ENCODE measurements around the gene NPEPL1.
"Not testable (repeated sequence)": the region's sequence is repeated elsewhere in the genome, so short reads cannot be mapped to it uniquely, and the experiment has no call there.

Gene NPEPL1

DNA sequence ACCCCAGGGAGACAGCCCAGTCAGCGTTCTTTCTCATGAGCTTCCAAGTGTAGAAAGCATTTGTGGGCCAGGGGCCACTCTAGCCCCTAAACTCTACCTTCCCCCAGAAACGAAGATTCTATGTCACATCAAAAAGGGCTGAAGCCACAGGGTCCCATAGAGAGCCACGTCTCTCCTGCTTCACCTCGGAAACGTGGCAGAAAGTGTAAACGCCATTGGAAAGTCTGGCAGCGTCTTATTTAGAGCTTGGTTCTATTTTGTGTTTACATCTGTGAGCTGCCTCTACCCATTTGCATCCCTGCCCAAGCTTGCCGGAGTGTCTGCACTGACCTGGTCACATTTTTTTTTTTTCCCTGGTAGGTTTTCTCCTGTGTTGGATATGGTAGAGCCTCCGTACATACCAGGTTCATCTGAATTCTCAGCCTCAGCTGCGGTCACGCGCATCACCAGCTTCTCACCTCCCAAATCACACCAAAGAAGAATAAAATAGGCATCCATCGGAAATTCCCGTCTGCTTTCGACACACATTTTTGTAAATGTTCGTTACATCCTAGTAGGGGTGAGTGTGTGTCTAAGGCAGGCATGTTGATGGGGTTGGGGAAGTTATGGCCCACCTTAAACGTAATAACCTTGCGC, 62.6 kb downstream of the NPEPL1 start:
- Histone ChIP-seq H3K4ac (ENCODE audit: low read depth in 1 of 2, low read length in 2 of 2) (no peak overlapping the region), H2BK15ac (ENCODE audit: low read depth, poor library complexity, severe bottlenecking) (no peak overlapping the region), H2BK5ac (ENCODE audit: low read depth, low read length, poor library complexity, severe bottlenecking) (no peak overlapping the region), H3K4me3 (ENCODE audit: insufficient read depth in 1 of 2, low read depth in 1 of 2, low read length in 2 of 2) (no peak overlapping the region), H2AFZ (ENCODE audit: low read depth, low read length) (no peak overlapping the region), H3K4me1 (ENCODE audit: control insufficient read depth, insufficient read depth, low read depth, low read length) (no peaks in the 10 kb centered on the region), H3K27ac (ENCODE audit: low read length, poor library complexity, severe bottlenecking) (no peak overlapping the region), H3K23ac (ENCODE audit: low read length in 2 of 2) (no peak overlapping the region), H2BK120ac (ENCODE audit: low read depth, low read length) (no peak overlapping the region), H3K9me3 (ENCODE audit: control insufficient read depth, low read length) (no peaks in the 10 kb centered on the region), H4K8ac (ENCODE audit: low read length) (peak overlapping the region; percentile 51), H3K9ac (ENCODE audit: low read length) (no peak overlapping the region), H3K27me3 (ENCODE audit: control insufficient read depth in 1 of 2, insufficient read depth in 1 of 2, low read length in 2 of 2) (peaks cover 17 to 43% of the 10 kb centered on the region in 2 experiments), H2BK12ac (ENCODE audit: low read length in 2 of 2) (no peak overlapping the region), H3K36me3 (ENCODE audit: control insufficient read depth in 1 of 2, insufficient read depth in 2 of 2, low read depth in 1 of 2, low read length in 2 of 2) (no peaks in the 10 kb centered on the region), H3K18ac (ENCODE audit: low read depth in 1 of 2, low read length in 2 of 2) (no peak overlapping the region), H3K14ac (ENCODE audit: low read length in 2 of 2) (no peak overlapping the region), H4K91ac (ENCODE audit: low read length) (no peak overlapping the region), H3K4me2 (ENCODE audit: low read length, poor library complexity, severe bottlenecking) (no peak overlapping the region), H2AK5ac (ENCODE audit: low read length, severe bottlenecking) (no peak overlapping the region), H3K79me1 (replicated peaks; ENCODE audit: low read length, poor library complexity, severe bottlenecking) (no peaks in the 10 kb centered on the region)
- WGBS = 90% methylated on average over 17 of the region's 18 CpGs
- DNase-seq = no peak

GRCh38 chr20:58755766-58756449, 63.3 kb downstream of the NPEPL1 start:
- no peaks in the 10 kb centered on the region for H3K4me1 ChIP-seq (ENCODE audit: control insufficient read depth, insufficient read depth, low read depth, low read length)
- no peak overlapping the region for H3K14ac ChIP-seq (ENCODE audit: low read length in 2 of 2)
- no peak overlapping the region for H2AFZ ChIP-seq (ENCODE audit: low read depth, low read length)
- H3K9ac ChIP-seq (ENCODE audit: low read length) = no peak overlapping the region
- DNase-seq = no peak
- H3K4me3 ChIP-seq (ENCODE audit: insufficient read depth in 1 of 2, low read depth in 1 of 2, low read length in 2 of 2) = no peak overlapping the region
- H2BK12ac ChIP-seq (ENCODE audit: low read length in 2 of 2) = no peak overlapping the region
- peak overlapping the region in 1 of 2 experiments; percentile 15 for H3K23ac ChIP-seq (ENCODE audit: low read length in 2 of 2)
- H2AK5ac ChIP-seq (ENCODE audit: low read length, severe bottlenecking) = no peak overlapping the region
- no peaks in the 10 kb centered on the region for H3K79me1 ChIP-seq (replicated peaks; ENCODE audit: low read length, poor library complexity, severe bottlenecking)
- H4K91ac ChIP-seq (ENCODE audit: low read length) = no peak overlapping the region
- H2BK15ac ChIP-seq (ENCODE audit: low read depth, poor library complexity, severe bottlenecking) = no peak overlapping the region
- H3K36me3 ChIP-seq (ENCODE audit: control insufficient read depth in 1 of 2, insufficient read depth in 2 of 2, low read depth in 1 of 2, low read length in 2 of 2) = no peaks in the 10 kb centered on the region
- no peak overlapping the region for H2BK120ac ChIP-seq (ENCODE audit: low read depth, low read length)
- H3K27ac ChIP-seq (ENCODE audit: low read length, poor library complexity, severe bottlenecking) = no peak overlapping the region
- H3K9me3 ChIP-seq (ENCODE audit: control insufficient read depth, low read length) = no peaks in the 10 kb centered on the region
- H3K27me3 ChIP-seq (ENCODE audit: control insufficient read depth in 1 of 2, insufficient read depth in 1 of 2, low read length in 2 of 2) = peaks cover 17 to 38% of the 10 kb centered on the region in 2 experiments
- no peak overlapping the region for H3K4me2 ChIP-seq (ENCODE audit: low read length, poor library complexity, severe bottlenecking)
- no peak overlapping the region for H4K8ac ChIP-seq (ENCODE audit: low read length)
- no peak overlapping the region for H3K4ac ChIP-seq (ENCODE audit: low read depth in 1 of 2, low read length in 2 of 2)
- WGBS = 82% methylated on average over 28 of the region's 28 CpGs
- no peak overlapping the region for H3K18ac ChIP-seq (ENCODE audit: low read depth in 1 of 2, low read length in 2 of 2)
- no peak overlapping the region for H2BK5ac ChIP-seq (ENCODE audit: low read depth, low read length, poor library complexity, severe bottlenecking)

DNA sequence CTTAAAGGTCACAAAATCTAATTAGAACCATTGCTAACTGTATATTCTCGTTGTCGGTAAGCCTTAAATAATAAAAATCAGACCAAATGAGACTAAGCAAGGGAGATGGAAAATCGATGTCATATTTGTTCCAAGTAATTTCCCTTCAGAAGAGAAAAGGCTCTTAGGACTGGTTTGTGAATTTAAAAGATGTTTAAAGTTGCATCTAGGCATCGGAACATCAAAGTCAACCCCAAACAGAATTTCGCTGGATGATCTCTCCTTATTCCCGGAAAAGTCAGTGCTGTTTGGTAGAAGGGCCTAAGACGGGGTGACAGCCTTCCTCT, 63.8 kb downstream of the NPEPL1 start:
- Histone ChIP-seq H2BK15ac (ENCODE audit: low read depth, poor library complexity, severe bottlenecking) (no peak overlapping the region), H3K14ac (ENCODE audit: low read length in 2 of 2) (no peak overlapping the region), H2BK5ac (ENCODE audit: low read depth, low read length, poor library complexity, severe bottlenecking) (no peak overlapping the region), H2AK5ac (ENCODE audit: low read length, severe bottlenecking) (no peak overlapping the region), H2AFZ (ENCODE audit: low read depth, low read length) (no peak overlapping the region), H3K27me3 (ENCODE audit: control insufficient read depth in 1 of 2, insufficient read depth in 1 of 2, low read length in 2 of 2) (peaks cover 17 to 33% of the 10 kb centered on the region in 2 experiments), H2BK12ac (ENCODE audit: low read length in 2 of 2) (no peak overlapping the region), H3K4me1 (ENCODE audit: control insufficient read depth, insufficient read depth, low read depth, low read length) (no peaks in the 10 kb centered on the region), H4K8ac (ENCODE audit: low read length) (no peak overlapping the region), H3K79me1 (replicated peaks; ENCODE audit: low read length, poor library complexity, severe bottlenecking) (no peaks in the 10 kb centered on the region), H2BK120ac (ENCODE audit: low read depth, low read length) (no peak overlapping the region), H3K9me3 (ENCODE audit: control insufficient read depth, low read length) (no peaks in the 10 kb centered on the region), H3K4me2 (ENCODE audit: low read length, poor library complexity, severe bottlenecking) (no peak overlapping the region), H3K9ac (ENCODE audit: low read length) (no peak overlapping the region), H3K27ac (ENCODE audit: low read length, poor library complexity, severe bottlenecking) (no peak overlapping the region), H4K91ac (ENCODE audit: low read length) (no peak overlapping the region), H3K36me3 (ENCODE audit: control insufficient read depth in 1 of 2, insufficient read depth in 2 of 2, low read depth in 1 of 2, low read length in 2 of 2) (no peaks in the 10 kb centered on the region), H3K18ac (ENCODE audit: low read depth in 1 of 2, low read length in 2 of 2) (no peak overlapping the region), H3K4me3 (ENCODE audit: insufficient read depth in 1 of 2, low read depth in 1 of 2, low read length in 2 of 2) (no peak overlapping the region), H3K23ac (ENCODE audit: low read length in 2 of 2) (no peak overlapping the region), H3K4ac (ENCODE audit: low read depth in 1 of 2, low read length in 2 of 2) (no peak overlapping the region)
- WGBS = 92% methylated on average over 7 of the region's 7 CpGs
- DNase-seq = no peak

- not testable (repeated sequence) for H2BK5ac ChIP-seq (ENCODE audit: low read depth, low read length, poor library complexity, severe bottlenecking); H3K27ac ChIP-seq (ENCODE audit: low read length, poor library complexity, severe bottlenecking); H3K4ac ChIP-seq (ENCODE audit: low read depth in 1 of 2, low read length in 2 of 2); H4K8ac ChIP-seq (ENCODE audit: low read length); H3K4me3 ChIP-seq (ENCODE audit: insufficient read depth in 1 of 2, low read depth in 1 of 2, low read length in 2 of 2); H3K14ac ChIP-seq (ENCODE audit: low read length in 2 of 2); H3K79me1 ChIP-seq (replicated peaks; ENCODE audit: low read length, poor library complexity, severe bottlenecking); H4K91ac ChIP-seq (ENCODE audit: low read length); H2BK12ac ChIP-seq (ENCODE audit: low read length in 2 of 2); DNase-seq; H2AFZ ChIP-seq (ENCODE audit: low read depth, low read length); H2AK5ac ChIP-seq (ENCODE audit: low read length, severe bottlenecking); H2BK15ac ChIP-seq (ENCODE audit: low read depth, poor library complexity, severe bottlenecking); H2BK120ac ChIP-seq (ENCODE audit: low read depth, low read length); H3K9ac ChIP-seq (ENCODE audit: low read length); H3K4me2 ChIP-seq (ENCODE audit: low read length, poor library complexity, severe bottlenecking); H3K18ac ChIP-seq (ENCODE audit: low read depth in 1 of 2, low read length in 2 of 2); H3K23ac ChIP-seq (ENCODE audit: low read length in 2 of 2); H3K9me3 ChIP-seq (ENCODE audit: control insufficient read depth, low read length); H3K4me1 ChIP-seq (ENCODE audit: control insufficient read depth, insufficient read depth, low read depth, low read length); H3K36me3 ChIP-seq (ENCODE audit: control insufficient read depth in 1 of 2, insufficient read depth in 2 of 2, low read depth in 1 of 2, low read length in 2 of 2)
- WGBS = 82% methylated on average over 5 of the region's 5 CpGs
- peaks cover 25 to 38% of the 10 kb centered on the region in 2 experiments for H3K27me3 ChIP-seq (ENCODE audit: control insufficient read depth in 1 of 2, insufficient read depth in 1 of 2, low read length in 2 of 2)
Measured at GRCh38 chr20:58757647-58758046, 65.0 kb downstream of the NPEPL1 start.

All from mesenchymal stem cell (in vitro differentiated cells and primary cell).